Activated CD4-positive, alpha-beta T cell treated with anti-CD3 and anti-CD28 coated beads for 36 hours (primary cell): ENCODE data around the gene RXFP1. TPM values are rescaled to one million over a fixed set of nuclear protein-coding genes. Genes with fewer than 3 reads are reported as not detected.

Source experiments
- ATAC-seq: fragments of 200-7000 bp; cut with Tn5 transposase; one replicate; pipeline ENCODE4 v1.10.0; 2021; ENCODE audit warnings: mild to moderate bottlenecking, moderate library complexity
- CTCF ChIA-PET: fragments of 350-600 bp; sonication (Branson Sonifier 250); formaldehyde crosslinking; loops from one replicate; lab custom pipeline; 2021; ENCODE audit warnings: antibody characterized with exemption; lab: Charles Lee
- POLR2A ChIA-PET: fragments of 350-600 bp; sonication (Branson Sonifier 250); formaldehyde crosslinking; loops from one replicate; lab custom pipeline; 2021; ENCODE audit warnings: antibody characterized with exemption, inconsistent platforms; lab: Charles Lee
- DNase-seq: peaks from one replicate; pipeline ENCODE4 v3.0.0-alpha.2; 2020
- H3K27ac Mint-ChIP-seq: one replicate; pipeline ENCODE4 v1.8.0; 2021; ENCODE audit warnings: mixed read lengths
- H3K27me3 Mint-ChIP-seq: one replicate; pipeline ENCODE4 v1.8.0; 2021; ENCODE audit warnings: mixed read lengths
- H3K36me3 Mint-ChIP-seq: one replicate; pipeline ENCODE4 v1.8.0; 2021; ENCODE audit warnings: low read depth, mixed read lengths
- H3K4me1 Mint-ChIP-seq: one replicate; pipeline ENCODE4 v1.8.0; 2021; ENCODE audit warnings: mixed read lengths
- H3K4me3 Mint-ChIP-seq: one replicate; pipeline ENCODE4 v1.8.0; 2021; ENCODE audit warnings: mild to moderate bottlenecking, moderate library complexity, mixed read lengths
- H3K9me3 Mint-ChIP-seq: one replicate; pipeline ENCODE4 v1.8.0; 2021; ENCODE audit warnings: low read depth, mixed read lengths
- intact Hi-C, 2 experiments: fragments of 100-400 bp; cut with DNase I in 1 of 2; cut with micrococcal nuclease in 1 of 2; formaldehyde crosslinking; loops; one replicate each; pipeline versions ENCODE4 v1.14.2 to v1.15.1; 2022 to 2024; cut with DNase I, micrococcal nuclease
- total RNA-seq, 2 experiments: library from RNA; stranded (reverse); gene quantifications; one replicate each; pipeline ENCODE4 v1.2.3, GENCODE V29; 2021

RXFP1 gene
- total RNA-seq, 2 experiments from 2014 or later = not detected

DNA sequence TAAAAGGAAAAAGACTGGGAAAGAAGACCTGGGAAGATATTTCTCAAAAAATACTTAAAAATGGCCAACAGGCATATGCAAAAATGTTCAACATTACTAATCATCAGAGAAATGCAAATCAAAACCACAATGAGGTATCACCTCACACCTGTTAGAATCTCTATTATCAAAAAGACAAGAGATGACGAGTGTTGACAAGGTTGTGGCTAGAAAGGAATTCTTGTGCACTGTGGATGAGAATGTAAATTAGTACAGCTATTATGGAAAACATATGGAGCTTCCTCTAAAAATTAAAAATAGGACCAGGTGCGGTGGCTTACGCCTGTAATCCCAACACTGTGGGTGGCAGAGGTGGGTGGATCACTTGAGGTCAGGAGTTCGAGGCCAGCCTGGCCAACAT lies 100.0 kb downstream of the RXFP1 start:
- Mint-ChIP-seq H3K27me3 (peaks cover 12% of the 10 kb centered on the region), H3K36me3 (no peaks in the 10 kb centered on the region), H3K27ac (no peak overlapping the region), H3K4me3 (no peak overlapping the region), H3K9me3 (no peaks in the 10 kb centered on the region), H3K4me1 (no peaks in the 10 kb centered on the region)
- no peak for ATAC-seq
- ChIA-PET POLR2A (no interaction called here), CTCF (interaction anchor here (0.7 kb wide), 1 partner anchor 93 kb away, joined by 3 read pairs; no protein-coding TSS in a partner anchor)
- intact Hi-C loops = no loop called here
- DNase-seq = no peak

DNA sequence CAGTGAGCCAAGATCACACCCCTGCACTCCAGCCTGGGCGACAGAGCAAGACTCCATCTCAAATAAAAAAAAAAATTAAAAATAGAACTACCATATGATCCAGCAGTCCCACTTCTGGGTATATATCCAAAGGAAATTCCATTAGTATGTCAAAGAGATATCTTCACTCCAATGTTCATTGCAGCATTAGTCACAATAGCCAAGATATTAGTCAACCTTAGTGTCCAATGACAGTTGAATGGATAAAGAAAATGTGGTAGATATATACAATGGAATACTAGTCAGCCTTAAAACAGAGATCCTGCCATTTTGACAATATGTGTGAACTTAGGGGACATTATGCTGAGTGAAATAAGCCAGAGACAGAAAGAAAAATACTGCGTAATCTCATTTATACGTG lies 100.6 kb downstream of the RXFP1 start:
- Mint-ChIP-seq H3K27ac (no peak overlapping the region), H3K4me3 (no peak overlapping the region), H3K27me3 (peaks cover 12% of the 10 kb centered on the region), H3K4me1 (no peaks in the 10 kb centered on the region), H3K9me3 (no peaks in the 10 kb centered on the region), H3K36me3 (no peaks in the 10 kb centered on the region)
- intact Hi-C loops = no loop called here
- ChIA-PET CTCF (no interaction called here), POLR2A (no interaction called here)
- ATAC-seq = no peak
- no peak for DNase-seq

DNA sequence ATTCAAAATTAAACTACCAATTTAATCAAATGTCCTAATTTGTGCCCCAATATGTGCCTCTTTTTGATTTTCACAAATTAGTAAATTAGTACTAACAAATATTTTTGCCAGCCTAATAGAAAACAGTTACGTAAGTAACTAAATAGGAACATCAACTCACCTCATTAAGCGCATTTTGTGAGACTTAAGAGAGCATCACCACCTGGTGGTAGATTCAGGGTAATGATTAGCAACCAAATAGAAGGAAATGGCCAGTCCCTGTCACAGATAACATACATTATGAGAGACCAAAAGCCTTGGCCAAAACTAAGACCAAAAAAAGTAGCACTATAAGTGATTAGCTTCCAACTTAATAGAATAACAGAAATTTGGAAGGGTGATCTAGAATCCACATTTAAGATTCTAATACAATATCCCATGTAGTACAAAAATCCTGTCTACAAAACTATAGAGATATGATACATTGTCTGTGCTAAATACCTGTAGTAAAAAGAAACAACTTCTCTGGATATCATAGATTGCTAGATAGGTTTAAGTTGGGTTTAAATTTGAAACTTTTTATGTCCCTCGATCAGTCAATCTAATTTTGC lies 103.3 kb downstream of the RXFP1 start:
- ChIA-PET CTCF (interaction anchor here (0.8 kb wide), 1 partner anchor 379 kb away, joined by 4 read pairs; no protein-coding TSS in a partner anchor), POLR2A (no interaction called here)
- Mint-ChIP-seq H3K27me3 (peaks cover 12% of the 10 kb centered on the region), H3K9me3 (no peaks in the 10 kb centered on the region), H3K36me3 (no peaks in the 10 kb centered on the region), H3K4me1 (no peaks in the 10 kb centered on the region), H3K4me3 (no peak overlapping the region), H3K27ac (no peak overlapping the region)
- ATAC-seq (no peak), DNase-seq (no peak)
- intact Hi-C loops = loop anchor here (1.0 to 5.0 kb wide), 6 partner anchors 128 to 633 kb away; no protein-coding TSS in a partner anchor

DNA sequence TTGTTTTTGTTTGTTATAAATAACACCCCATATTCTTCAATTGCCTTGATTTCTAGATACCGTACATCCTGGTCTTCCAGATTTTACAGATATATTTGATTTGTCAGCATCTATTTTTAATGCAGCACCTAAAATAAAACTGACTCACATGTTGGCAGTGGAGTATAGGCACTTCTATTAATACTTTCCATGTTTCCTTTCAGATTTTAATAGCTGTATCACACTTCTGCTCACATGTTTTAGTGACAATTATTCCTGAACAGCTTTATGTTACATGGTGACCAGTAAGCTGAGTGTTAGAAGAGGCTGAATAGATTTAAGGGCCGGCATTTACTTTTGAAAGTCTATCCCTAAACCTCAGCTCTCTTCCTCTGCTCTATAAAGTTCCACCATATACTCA lies 103.9 kb downstream of the RXFP1 start:
- H3K36me3 Mint-ChIP-seq = no peaks in the 10 kb centered on the region
- H3K27me3 Mint-ChIP-seq = peaks cover 10% of the 10 kb centered on the region
- intact Hi-C loops = loop anchor here (1.0 to 5.0 kb wide), 6 partner anchors 128 to 633 kb away; no protein-coding TSS in a partner anchor
- POLR2A ChIA-PET = no interaction called here
- no peaks in the 10 kb centered on the region for H3K4me1 Mint-ChIP-seq
- CTCF ChIA-PET = interaction anchor here (1.3 to 1.6 kb wide), 3 partner anchors 13 to 365 kb away, joined by 3 to 5 read pairs (median 3); no protein-coding TSS in a partner anchor
- ATAC-seq (no peak), DNase-seq (no peak)
- no peak overlapping the region for H3K4me3 Mint-ChIP-seq
- H3K27ac Mint-ChIP-seq = no peak overlapping the region
- H3K9me3 Mint-ChIP-seq = no peaks in the 10 kb centered on the region

DNA sequence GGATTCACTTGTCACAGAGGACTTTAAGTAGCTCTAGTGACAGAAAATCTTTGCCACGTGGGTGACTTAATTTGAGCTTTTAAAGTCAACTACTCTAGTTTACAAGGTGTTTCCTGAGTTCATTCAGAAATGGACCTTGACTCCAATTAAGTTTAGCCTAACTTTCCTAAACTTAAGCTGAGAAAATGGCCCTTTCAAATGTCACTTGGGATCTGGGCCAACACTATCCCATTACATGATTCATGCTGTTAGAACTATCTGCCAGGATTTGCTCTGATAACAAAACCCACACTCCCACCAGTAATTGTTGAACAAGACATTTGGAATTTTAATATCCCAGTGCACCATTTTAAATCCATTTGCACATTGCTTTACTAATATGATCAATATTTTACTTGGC lies 109.2 kb downstream of the RXFP1 start:
- ATAC-seq = no peak
- no peaks in the 10 kb centered on the region for H3K36me3 Mint-ChIP-seq
- intact Hi-C loops = no loop called here
- no peak overlapping the region for H3K4me3 Mint-ChIP-seq
- POLR2A ChIA-PET = no interaction called here
- no peak overlapping the region for H3K27ac Mint-ChIP-seq
- H3K9me3 Mint-ChIP-seq = no peaks in the 10 kb centered on the region
- CTCF ChIA-PET = no interaction called here
- DNase-seq = no peak
- H3K4me1 Mint-ChIP-seq = no peaks in the 10 kb centered on the region
- H3K27me3 Mint-ChIP-seq = peaks cover 8% of the 10 kb centered on the region

DNA sequence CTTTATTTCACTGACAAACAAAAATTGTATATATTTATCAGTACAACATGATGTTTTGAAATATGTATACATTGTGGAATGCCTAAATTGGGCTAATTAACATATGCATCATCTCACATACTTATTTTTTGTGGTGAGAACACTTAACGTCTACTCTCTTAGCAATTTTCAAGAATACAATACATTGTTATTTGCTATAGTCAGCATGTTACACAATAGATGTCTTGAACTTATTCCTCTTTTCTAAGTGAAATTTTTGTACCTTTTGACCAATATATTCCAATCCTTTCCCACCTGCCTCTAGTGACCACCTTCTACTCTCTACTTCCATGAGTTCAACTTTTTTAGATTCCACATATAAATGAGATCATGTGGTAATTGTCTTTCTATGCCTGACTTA lies 114.9 kb downstream of the RXFP1 start:
- no peaks in the 10 kb centered on the region for H3K9me3 Mint-ChIP-seq
- no peak for DNase-seq
- no peak overlapping the region for H3K4me3 Mint-ChIP-seq
- intact Hi-C loops = no loop called here
- ChIA-PET CTCF (no interaction called here), POLR2A (no interaction called here)
- no peaks in the 10 kb centered on the region for H3K4me1 Mint-ChIP-seq
- no peak for ATAC-seq
- H3K27ac Mint-ChIP-seq = no peak overlapping the region
- H3K36me3 Mint-ChIP-seq = no peaks in the 10 kb centered on the region
- H3K27me3 Mint-ChIP-seq = peaks cover 11% of the 10 kb centered on the region

DNA sequence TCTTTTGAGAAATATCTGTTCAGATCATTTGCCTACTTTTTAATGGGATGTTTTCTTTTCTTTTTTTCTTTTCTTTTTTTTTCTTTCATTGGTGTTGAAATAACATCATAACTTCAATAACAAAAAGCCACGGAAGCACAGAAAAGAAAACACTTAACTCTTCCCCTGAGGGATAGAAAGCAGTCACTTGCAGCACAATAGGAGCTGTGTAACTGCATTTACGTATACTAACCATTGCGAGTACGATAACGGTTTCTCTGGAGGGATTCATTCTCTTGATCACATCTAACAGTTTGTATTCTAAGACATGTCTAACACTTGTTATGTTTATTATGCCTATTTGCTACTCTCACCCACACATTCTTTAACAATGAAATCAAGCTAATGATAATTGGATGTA lies 122.7 kb downstream of the RXFP1 start:
- Mint-ChIP-seq H3K9me3 (no peaks in the 10 kb centered on the region), H3K27me3 (peaks cover 19% of the 10 kb centered on the region), H3K36me3 (no peaks in the 10 kb centered on the region), H3K27ac (no peak overlapping the region), H3K4me3 (no peak overlapping the region), H3K4me1 (no peaks in the 10 kb centered on the region)
- ChIA-PET CTCF (no interaction called here), POLR2A (no interaction called here)
- intact Hi-C loops = no loop called here
- ATAC-seq (no peak), DNase-seq (no peak)

DNA sequence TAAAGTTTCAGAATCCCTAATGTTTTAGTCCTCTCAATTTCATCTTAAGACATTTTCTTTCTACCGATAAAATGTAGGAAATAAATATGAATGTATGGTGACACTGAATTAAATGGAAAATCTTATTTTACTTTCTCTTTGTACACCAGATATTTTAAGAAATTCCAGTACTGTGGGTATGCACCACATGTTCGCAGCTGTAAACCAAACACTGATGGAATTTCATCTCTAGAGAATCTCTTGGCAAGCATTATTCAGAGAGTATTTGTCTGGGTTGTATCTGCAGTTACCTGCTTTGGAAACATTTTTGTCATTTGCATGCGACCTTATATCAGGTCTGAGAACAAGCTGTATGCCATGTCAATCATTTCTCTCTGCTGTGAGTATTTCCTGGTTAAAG lies 123.1 kb downstream of the RXFP1 start:
- Mint-ChIP-seq H3K27me3 (peaks cover 19% of the 10 kb centered on the region), H3K36me3 (no peaks in the 10 kb centered on the region), H3K4me1 (no peaks in the 10 kb centered on the region), H3K9me3 (no peaks in the 10 kb centered on the region), H3K4me3 (no peak overlapping the region), H3K27ac (no peak overlapping the region)
- ChIA-PET CTCF (no interaction called here), POLR2A (no interaction called here)
- ATAC-seq = no peak
- intact Hi-C loops = no loop called here
- DNase-seq = no peak

DNA sequence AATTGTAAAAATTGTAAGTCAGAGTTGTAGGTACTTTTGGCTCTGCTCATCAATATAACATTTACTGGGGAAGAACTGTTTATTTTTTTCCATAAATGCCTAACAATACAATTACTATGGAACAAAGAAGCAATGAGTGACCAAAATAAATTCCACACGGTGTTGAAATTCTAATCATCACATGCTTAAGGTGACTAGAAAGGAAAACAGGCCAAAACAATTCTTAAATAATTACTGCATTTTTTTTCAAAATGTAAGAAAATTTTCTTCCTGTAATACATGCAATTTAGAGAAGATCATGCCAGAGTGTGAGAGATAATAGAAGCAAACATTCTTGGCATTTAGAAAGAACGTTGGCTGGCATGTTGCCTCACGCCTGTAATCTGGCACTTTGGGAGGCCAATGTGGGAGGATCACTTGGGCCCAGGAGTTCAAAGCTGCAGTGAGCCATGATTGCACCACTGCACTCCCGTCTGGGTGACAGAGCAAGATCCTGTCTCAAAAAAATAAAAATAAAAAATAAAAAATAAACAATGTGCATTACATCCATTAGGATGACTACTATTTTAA lies 127.5 kb downstream of the RXFP1 start:
- peaks cover 8% of the 10 kb centered on the region for H3K27me3 Mint-ChIP-seq
- ATAC-seq (no peak), DNase-seq (no peak)
- peaks cover 7% of the 10 kb centered on the region for H3K4me1 Mint-ChIP-seq
- no peak overlapping the region for H3K27ac Mint-ChIP-seq
- ChIA-PET CTCF (no interaction called here), POLR2A (no interaction called here)
- H3K4me3 Mint-ChIP-seq = no peak overlapping the region
- no peaks in the 10 kb centered on the region for H3K36me3 Mint-ChIP-seq
- intact Hi-C loops = no loop called here
- H3K9me3 Mint-ChIP-seq = no peaks in the 10 kb centered on the region

DNA sequence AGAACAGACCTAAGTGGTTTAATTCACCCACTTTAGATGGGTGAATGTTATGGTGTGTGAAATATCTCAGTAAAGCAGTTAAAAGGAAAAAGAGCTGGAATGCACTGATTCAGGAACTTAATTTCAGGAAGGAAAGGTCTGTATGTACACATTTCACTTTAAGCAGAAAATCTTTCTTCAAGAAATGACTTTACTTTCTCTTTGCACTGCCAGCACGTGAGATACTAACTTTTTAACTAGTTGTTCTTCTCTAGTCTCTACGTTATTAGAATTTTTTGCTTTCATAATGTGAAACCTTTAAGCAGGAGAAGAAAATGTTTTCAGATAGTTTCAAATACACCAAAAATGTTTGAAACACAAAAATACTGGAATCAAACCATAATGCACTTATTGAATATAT lies 131.2 kb downstream of the RXFP1 start:
- Mint-ChIP-seq H3K4me1 (peaks cover 7% of the 10 kb centered on the region), H3K36me3 (no peaks in the 10 kb centered on the region), H3K4me3 (no peak overlapping the region), H3K27me3 (no peaks in the 10 kb centered on the region), H3K9me3 (no peaks in the 10 kb centered on the region), H3K27ac (no peak overlapping the region)
- POLR2A ChIA-PET = no interaction called here
- ATAC-seq = no peak
- no peak for DNase-seq
- CTCF ChIA-PET = interaction anchor here (1.0 kb wide), 1 partner anchor 173 kb away, joined by 4 read pairs; no protein-coding TSS in a partner anchor
- intact Hi-C loops = no loop called here

DNA sequence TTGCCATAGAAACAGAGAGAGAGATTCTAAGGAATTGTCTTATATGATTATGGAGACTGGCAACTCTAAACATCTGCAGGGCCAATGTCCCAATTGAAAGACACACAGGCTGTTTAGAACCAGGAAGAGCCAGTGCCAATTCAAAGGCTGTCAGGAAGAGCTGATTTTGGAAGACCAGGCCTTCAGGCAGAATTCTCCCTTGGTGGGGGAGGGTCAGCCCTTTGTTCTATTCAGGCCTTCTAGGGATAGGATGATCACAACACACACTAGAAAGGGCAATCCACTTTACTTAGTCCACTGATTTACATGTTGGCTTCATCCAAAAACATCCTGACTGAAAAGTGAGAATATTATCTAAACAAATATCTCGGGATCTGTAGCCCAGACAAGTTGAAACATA lies 134.8 kb downstream of the RXFP1 start:
- intact Hi-C loops = no loop called here
- no peaks in the 10 kb centered on the region for H3K9me3 Mint-ChIP-seq
- no peak overlapping the region for H3K27ac Mint-ChIP-seq
- CTCF ChIA-PET = interaction anchor here (1.1 to 1.4 kb wide), 2 partner anchors 14 to 401 kb away, joined by 3 read pairs; no protein-coding TSS in a partner anchor
- peaks cover 7% of the 10 kb centered on the region for H3K4me1 Mint-ChIP-seq
- DNase-seq = no peak
- H3K4me3 Mint-ChIP-seq = no peak overlapping the region
- no peak for ATAC-seq
- H3K36me3 Mint-ChIP-seq = no peaks in the 10 kb centered on the region
- H3K27me3 Mint-ChIP-seq = peaks cover 2% of the 10 kb centered on the region
- POLR2A ChIA-PET = no interaction called here

DNA sequence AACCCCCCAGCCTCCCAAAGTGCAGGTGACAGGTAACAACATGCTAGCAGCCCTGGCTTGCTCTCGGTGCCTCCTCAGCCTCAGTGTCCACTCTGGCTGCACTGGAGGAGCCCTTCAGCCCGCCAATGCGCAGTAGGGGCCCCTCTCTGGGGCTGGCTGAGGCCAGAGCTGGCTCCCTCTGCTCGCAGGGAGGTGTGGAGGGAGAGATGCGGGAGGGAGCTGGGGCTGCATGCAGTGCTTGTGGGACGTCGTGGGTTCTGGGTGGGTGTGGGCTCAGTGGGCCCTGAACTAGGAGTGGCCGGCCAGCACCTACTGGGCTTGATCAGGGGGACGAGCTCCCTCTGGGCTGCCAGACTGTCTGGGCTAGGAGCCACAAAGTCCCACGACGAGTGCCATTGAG lies 135.6 kb downstream of the RXFP1 start:
- H3K27me3 Mint-ChIP-seq = peaks cover 2% of the 10 kb centered on the region

More for the DNA sequence above, 135.6 kb downstream of the RXFP1 start:
- H3K36me3 Mint-ChIP-seq = no peaks in the 10 kb centered on the region
- DNase-seq (no peak), ATAC-seq (no peak)
- H3K4me3 Mint-ChIP-seq = no peak overlapping the region
- H3K9me3 Mint-ChIP-seq = no peaks in the 10 kb centered on the region
- POLR2A ChIA-PET = no interaction called here
- H3K27ac Mint-ChIP-seq = no peak overlapping the region
- H3K4me1 Mint-ChIP-seq = peaks cover 7% of the 10 kb centered on the region
- CTCF ChIA-PET = interaction anchor here (0.6 to 1.4 kb wide), 3 partner anchors 11 to 544 kb away, joined by 3 to 4 read pairs (median 4); no protein-coding TSS in a partner anchor
- intact Hi-C loops = no loop called here
